ENCODE measurements around the gene ARHGAP26. TPM values are rescaled to one million over a fixed set of nuclear protein-coding genes. Genes with fewer than 3 reads are reported as not detected.

The ARHGAP26 gene
- total and polyA plus RNA-seq, 4 donors, result 1.8 to 16.7 (median 4.1) TPM

DNA sequence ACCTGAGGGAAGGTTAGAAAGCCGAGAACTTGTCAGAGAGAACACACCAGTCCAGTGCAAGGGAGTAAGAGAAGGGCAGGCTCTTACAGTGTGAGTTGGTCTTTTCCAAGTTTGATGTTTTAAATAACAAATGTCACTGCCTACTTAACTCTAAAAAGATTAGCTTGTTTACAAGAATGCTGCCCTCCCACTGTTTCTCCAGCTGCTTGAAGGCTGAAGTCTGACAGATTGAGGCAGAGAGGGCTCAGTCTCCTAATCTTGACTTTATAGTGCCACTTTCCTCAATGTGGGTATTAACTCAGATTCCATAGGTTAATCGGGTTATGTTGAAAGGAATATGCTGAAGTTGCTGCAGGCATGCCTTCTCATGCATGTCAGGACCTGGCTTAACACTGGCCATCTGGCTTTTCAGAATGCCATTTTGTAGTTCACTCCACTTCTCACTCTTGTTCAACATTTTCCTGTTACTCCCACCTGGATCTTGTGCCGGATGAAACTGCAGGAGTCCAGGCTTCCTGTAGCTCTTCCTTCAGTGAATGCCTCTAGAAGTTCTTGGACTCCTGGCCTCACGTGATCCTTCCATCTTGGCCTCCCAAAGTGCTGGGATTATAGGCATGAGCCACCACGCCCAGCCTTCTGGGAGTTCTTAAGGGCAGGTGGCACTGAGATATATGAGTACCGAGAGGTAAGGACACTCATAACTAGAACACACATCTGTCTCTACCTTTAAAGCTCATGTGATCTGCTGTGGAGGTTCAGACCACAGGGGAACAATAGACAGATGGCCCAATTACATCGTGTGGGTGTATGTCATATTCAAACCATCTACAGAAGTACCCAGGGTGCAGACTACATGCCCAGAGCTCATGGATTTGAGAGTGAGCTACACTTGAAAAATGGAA lies 249.7 kb downstream of the ARHGAP26 start:
- Histone ChIP-seq H3K4me1 (ENCODE audit: control insufficient read depth in 4 of 4, insufficient read depth in 4 of 4, low read length in 3 of 4) (peaks cover 0 to 3% (median 0%) of the 10 kb centered on the region in 4 donors), H3K36me3 (ENCODE audit: control insufficient read depth in 4 of 4, insufficient read depth in 3 of 4, low read depth in 1 of 4, low read length in 3 of 4) (peaks cover 0 to 4% (median 1%) of the 10 kb centered on the region in 4 donors), H3K4me3 (ENCODE audit: low read depth in 1 of 3, low read length in 3 of 3) (no peak overlapping the region), H3K27ac (ENCODE audit: low read depth in 1 of 2, low read length in 2 of 2) (no peak overlapping the region), H3K27me3 (ENCODE audit: control insufficient read depth in 4 of 4, insufficient read depth in 4 of 4, low read length in 3 of 4) (no peaks in the 10 kb centered on the region), H3K9ac (ENCODE audit: low read depth in 1 of 2, low read length in 2 of 2) (no peak overlapping the region), H3K9me3 (ENCODE audit: control insufficient read depth in 4 of 4, low read length in 3 of 4) (no peaks in the 10 kb centered on the region)
- 93% methylated on average over 7 of the region's 7 CpGs for WGBS
- no peak for DNase-seq (ENCODE audit: low spot score)
- TF ChIP-seq, protein P1, sequence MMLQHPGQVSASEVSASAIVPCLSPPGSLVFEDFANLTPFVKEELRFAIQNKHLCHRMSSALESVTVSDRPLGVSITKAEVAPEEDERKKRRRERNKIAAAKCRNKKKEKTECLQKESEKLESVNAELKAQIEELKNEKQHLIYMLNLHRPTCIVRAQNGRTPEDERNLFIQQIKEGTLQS (IDR thresholded peaks at IDR 0.05), result no peak
- TF ChIP-seq TAF1 (conservative IDR thresholded peaks at IDR 0.05) (no peak), NR2F2 (IDR thresholded peaks at IDR 0.05) (no peak), RXRA (IDR thresholded peaks at IDR 0.05) (no peak), FOXA2 (IDR thresholded peaks at IDR 0.05) (no peak), YY1 (IDR thresholded peaks at IDR 0.05) (no peak), RAD21 (IDR thresholded peaks at IDR 0.05) (no peak), REST (IDR thresholded peaks at IDR 0.05) (no peak), FOXA1 (IDR thresholded peaks at IDR 0.05) (no peak), MAX (IDR thresholded peaks at IDR 0.05) (no peak), GABPA (IDR thresholded peaks at IDR 0.05 in 1 of 2, conservative IDR thresholded peaks at IDR 0.05 in 1 of 2) (no peak), HNF4G (IDR thresholded peaks at IDR 0.05) (no peak), EGR1 (IDR thresholded peaks at IDR 0.05; ENCODE audit: low read depth in 2 of 2) (no peak), SP1 (IDR thresholded peaks at IDR 0.05) (no peak), HNF4A (conservative IDR thresholded peaks at IDR 0.05) (no peak), JUND (IDR thresholded peaks at IDR 0.05) (no peak)
- TF ChIP-seq, protein P2, sequence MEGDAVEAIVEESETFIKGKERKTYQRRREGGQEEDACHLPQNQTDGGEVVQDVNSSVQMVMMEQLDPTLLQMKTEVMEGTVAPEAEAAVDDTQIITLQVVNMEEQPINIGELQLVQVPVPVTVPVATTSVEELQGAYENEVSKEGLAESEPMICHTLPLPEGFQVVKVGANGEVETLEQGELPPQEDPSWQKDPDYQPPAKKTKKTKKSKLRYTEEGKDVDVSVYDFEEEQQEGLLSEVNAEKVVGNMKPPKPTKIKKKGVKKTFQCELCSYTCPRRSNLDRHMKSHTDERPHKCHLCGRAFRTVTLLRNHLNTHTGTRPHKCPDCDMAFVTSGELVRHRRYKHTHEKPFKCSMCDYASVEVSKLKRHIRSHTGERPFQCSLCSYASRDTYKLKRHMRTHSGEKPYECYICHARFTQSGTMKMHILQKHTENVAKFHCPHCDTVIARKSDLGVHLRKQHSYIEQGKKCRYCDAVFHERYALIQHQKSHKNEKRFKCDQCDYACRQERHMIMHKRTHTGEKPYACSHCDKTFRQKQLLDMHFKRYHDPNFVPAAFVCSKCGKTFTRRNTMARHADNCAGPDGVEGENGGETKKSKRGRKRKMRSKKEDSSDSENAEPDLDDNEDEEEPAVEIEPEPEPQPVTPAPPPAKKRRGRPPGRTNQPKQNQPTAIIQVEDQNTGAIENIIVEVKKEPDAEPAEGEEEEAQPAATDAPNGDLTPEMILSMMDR (IDR thresholded peaks at IDR 0.05; ENCODE audit: low read depth, low read length, missing input control), result no peak
- TF ChIP-seq, protein P3, sequence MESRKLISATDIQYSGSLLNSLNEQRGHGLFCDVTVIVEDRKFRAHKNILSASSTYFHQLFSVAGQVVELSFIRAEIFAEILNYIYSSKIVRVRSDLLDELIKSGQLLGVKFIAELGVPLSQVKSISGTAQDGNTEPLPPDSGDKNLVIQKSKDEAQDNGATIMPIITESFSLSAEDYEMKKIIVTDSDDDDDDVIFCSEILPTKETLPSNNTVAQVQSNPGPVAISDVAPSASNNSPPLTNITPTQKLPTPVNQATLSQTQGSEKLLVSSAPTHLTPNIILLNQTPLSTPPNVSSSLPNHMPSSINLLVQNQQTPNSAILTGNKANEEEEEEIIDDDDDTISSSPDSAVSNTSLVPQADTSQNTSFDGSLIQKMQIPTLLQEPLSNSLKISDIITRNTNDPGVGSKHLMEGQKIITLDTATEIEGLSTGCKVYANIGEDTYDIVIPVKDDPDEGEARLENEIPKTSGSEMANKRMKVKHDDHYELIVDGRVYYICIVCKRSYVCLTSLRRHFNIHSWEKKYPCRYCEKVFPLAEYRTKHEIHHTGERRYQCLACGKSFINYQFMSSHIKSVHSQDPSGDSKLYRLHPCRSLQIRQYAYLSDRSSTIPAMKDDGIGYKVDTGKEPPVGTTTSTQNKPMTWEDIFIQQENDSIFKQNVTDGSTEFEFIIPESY (IDR thresholded peaks at IDR 0.05), result no peak

Measured in liver (tissue), 9 donors.